Measurements from ENCODE around the gene CCDC148.

GRCh38 chr2:158402665-158403064, 53.9 kb downstream of the CCDC148 start:
- TF ChIP-seq, protein P1, sequence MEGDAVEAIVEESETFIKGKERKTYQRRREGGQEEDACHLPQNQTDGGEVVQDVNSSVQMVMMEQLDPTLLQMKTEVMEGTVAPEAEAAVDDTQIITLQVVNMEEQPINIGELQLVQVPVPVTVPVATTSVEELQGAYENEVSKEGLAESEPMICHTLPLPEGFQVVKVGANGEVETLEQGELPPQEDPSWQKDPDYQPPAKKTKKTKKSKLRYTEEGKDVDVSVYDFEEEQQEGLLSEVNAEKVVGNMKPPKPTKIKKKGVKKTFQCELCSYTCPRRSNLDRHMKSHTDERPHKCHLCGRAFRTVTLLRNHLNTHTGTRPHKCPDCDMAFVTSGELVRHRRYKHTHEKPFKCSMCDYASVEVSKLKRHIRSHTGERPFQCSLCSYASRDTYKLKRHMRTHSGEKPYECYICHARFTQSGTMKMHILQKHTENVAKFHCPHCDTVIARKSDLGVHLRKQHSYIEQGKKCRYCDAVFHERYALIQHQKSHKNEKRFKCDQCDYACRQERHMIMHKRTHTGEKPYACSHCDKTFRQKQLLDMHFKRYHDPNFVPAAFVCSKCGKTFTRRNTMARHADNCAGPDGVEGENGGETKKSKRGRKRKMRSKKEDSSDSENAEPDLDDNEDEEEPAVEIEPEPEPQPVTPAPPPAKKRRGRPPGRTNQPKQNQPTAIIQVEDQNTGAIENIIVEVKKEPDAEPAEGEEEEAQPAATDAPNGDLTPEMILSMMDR (IDR thresholded peaks at IDR 0.05), result no peak
- TF ChIP-seq EZH2 (IDR thresholded peaks at IDR 0.05; ENCODE audit: borderline replicate concordance, insufficient read depth, low read depth, low read length, poor library complexity, severe bottlenecking), result no peak
